Left lung (tissue), 10 donors: ENCODE measurements around the gene RERE. TPM values are rescaled to one million over a fixed set of nuclear protein-coding genes. Genes with fewer than 3 reads are reported as not detected.

ENCODE experiments used
- ATAC-seq: fragments of 200-7000 bp; cut with Tn5 transposase; one replicate; pipeline ENCODE4 v1.9.1; 2020; ENCODE audit warnings: moderate library complexity
- DNase-seq, 4 donors: peaks; one replicate each; pipeline ENCODE4 v3.0.0-alpha.2; 2013 to 2020
- H3K27ac ChIP-seq, 2 donors: fragments of 200-600 bp; sonication (generic) in 1 of 2; one replicate each; pipeline versions ENCODE4 v1.5.0 to v1.8.0; 2020 to 2021
- H3K27me3 ChIP-seq, 2 donors: fragments of 200-600 bp; sonication (generic) in 1 of 2; one replicate each; pipeline versions ENCODE4 v1.5.0 to v1.8.0; 2020 to 2021
- H3K36me3 ChIP-seq, 2 donors: fragments of 200-600 bp; sonication (generic) in 1 of 2; one replicate each; pipeline versions ENCODE4 v1.5.0 to v1.8.0; 2020 to 2021
- H3K4me1 ChIP-seq, 2 donors: fragments of 200-600 bp; one replicate each; pipeline ENCODE4 v1.8.0; 2021
- H3K4me3 ChIP-seq, 2 donors: fragments of 200-600 bp; sonication (generic) in 1 of 2; one replicate each; pipeline versions ENCODE4 v1.5.0 to v1.8.0; 2020 to 2021; ENCODE audit warnings: mild to moderate bottlenecking in 1 of 2
- H3K9me3 ChIP-seq, 2 donors: fragments of 200-600 bp; sonication (generic) in 1 of 2; one replicate each; pipeline versions ENCODE4 v1.5.0 to v1.8.0; 2020 to 2021
- intact Hi-C, 2 donors: fragments of 100-400 bp; cut with DNase I; formaldehyde crosslinking; loops; one replicate each; pipeline versions ENCODE4 v1.11.2 to v1.14.2; 2022
- polyA plus RNA-seq, 6 donors: library from polyadenylated mRNA; unstranded; fragments of 120-200 nt; gene quantifications; one replicate each; pipeline ENCODE4 v1.2.1, GENCODE V29; 2013; ENCODE audit not compliant: insufficient read length in 6 of 6
- total RNA-seq, 2 donors: library from RNA; stranded (reverse); fragmentation: NEBNext Ultra II Directional; extraction: Animal tissue kit (Norgen Biotek cat#: 25700); gene quantifications; one replicate each; pipeline ENCODE4 v1.2.1, GENCODE V29; 2021
- TF ChIP-seq, protein P1 (sequence below), 2 donors: fragments of 200-600 bp; sonication (generic) in 1 of 2; IDR thresholded peaks; one replicate each; pipeline versions ENCODE4 v1.5.0 to v1.8.0; 2021; ENCODE audit warnings: antibody characterized with exemption in 2 of 2
- donor health status: DM: no; HTN: yes; CAD: no.
- donor health status: DM: no; HTN: no; CAD: no.

RERE gene
- total and polyA plus RNA-seq, 8 donors: 73.3 to 135 (median 130) TPM

DNA sequence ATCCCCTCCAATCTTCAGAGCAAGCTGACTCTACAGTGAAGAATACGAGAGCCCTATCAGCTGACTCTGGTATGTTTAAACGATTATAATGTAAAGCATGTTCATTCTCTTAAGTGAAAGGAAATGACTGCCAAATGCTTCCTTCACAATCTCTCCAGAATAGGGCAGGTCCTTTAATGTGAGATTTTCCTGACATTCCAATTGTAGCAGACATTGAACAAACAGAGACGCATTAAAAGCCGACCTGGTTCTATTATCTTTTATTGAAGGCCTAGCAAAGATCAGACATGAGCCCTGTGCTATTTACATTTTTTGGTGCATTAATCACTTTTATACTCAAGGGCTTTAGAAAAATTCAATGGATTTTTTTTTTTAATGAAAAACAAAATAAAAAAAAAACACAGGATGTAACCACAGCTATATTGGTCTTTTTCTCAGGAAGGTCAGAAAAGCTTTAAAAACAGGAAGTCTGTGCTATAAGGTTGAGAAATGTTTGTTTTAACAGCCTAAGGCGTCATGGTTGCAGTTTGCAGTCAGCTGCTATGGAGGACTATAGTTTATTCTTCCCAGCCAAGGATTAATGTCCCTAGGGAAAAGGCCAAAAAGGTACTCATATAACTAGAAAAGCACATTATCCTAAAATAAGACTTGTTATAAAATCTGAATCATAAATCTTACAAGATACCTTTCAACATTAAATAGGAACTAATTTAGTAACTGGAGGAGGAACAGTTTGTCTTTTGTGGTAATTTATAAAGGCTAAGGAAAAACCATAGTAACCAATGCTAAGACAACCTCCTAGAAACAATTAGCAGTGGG lies 104.8 kb downstream of the RERE start:
- peak; percentile 80 for ATAC-seq
- Histone ChIP-seq H3K36me3 (no peaks in the 10 kb centered on the region), H3K27ac (peak overlapping the region; percentile 82 to 87), H3K9me3 (no peaks in the 10 kb centered on the region), H3K27me3 (no peaks in the 10 kb centered on the region), H3K4me1 (peaks cover 25 to 33% of the 10 kb centered on the region in 2 donors), H3K4me3 (no peak overlapping the region)
- TF ChIP-seq, protein P1, sequence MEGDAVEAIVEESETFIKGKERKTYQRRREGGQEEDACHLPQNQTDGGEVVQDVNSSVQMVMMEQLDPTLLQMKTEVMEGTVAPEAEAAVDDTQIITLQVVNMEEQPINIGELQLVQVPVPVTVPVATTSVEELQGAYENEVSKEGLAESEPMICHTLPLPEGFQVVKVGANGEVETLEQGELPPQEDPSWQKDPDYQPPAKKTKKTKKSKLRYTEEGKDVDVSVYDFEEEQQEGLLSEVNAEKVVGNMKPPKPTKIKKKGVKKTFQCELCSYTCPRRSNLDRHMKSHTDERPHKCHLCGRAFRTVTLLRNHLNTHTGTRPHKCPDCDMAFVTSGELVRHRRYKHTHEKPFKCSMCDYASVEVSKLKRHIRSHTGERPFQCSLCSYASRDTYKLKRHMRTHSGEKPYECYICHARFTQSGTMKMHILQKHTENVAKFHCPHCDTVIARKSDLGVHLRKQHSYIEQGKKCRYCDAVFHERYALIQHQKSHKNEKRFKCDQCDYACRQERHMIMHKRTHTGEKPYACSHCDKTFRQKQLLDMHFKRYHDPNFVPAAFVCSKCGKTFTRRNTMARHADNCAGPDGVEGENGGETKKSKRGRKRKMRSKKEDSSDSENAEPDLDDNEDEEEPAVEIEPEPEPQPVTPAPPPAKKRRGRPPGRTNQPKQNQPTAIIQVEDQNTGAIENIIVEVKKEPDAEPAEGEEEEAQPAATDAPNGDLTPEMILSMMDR (IDR thresholded peaks at IDR 0.05): no peak
- intact Hi-C loops: no loop called here
- peak in 2 of 4 donors; percentile 42 to 65 for DNase-seq

DNA sequence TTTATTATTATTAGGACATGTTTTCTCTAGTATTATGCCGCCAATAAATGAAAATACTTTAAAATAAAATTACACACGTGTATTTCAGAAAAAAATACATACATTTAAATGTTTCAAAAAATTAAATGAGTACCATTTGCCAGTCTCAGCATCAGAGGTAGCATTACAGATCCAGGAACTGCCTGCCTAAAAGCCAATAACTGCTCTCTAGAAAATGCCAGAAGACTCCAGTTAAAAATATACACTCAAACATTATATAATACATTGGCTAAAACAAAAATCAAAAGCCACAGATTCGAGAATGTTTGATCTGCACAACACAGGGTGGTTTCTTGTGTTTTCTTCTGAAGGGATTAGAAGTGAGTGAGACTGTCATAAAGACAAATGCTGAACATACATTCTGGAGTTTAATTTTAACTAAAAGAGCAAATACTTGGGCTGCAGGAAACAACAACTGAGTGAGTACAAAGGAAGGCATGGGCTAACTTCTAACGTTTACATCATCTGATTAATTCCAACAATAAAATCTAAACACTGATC lies 105.5 kb downstream of the RERE start:
- Histone ChIP-seq H3K4me1 (peaks cover 25 to 33% of the 10 kb centered on the region in 2 donors), H3K27ac (peak overlapping the region; percentile 82 to 87), H3K4me3 (no peak overlapping the region), H3K9me3 (no peaks in the 10 kb centered on the region), H3K27me3 (no peaks in the 10 kb centered on the region), H3K36me3 (no peaks in the 10 kb centered on the region)
- intact Hi-C loops: no loop called here
- TF ChIP-seq, protein P1 (IDR thresholded peaks at IDR 0.05): no peak
- DNase-seq (no peak), ATAC-seq (no peak)

DNA sequence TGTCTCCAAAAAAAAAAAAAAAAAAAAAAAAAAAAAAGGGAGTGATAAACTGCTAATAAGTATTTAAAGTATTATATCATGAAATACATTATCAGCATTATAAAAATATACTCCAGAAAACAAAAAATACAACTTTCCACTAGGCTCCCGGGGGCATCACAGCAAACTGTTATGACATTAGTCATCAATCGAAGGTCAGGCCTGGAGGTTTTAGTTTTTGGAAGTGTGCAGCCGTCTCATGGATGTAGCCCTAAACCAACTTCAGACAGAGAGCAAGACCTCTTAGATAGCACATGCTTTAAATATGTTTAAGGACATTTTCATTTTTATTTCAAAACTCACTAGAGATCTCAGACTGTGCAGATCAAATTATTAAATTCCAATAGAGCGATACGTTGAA lies 106.3 kb downstream of the RERE start:
- intact Hi-C loops: no loop called here
- Histone ChIP-seq H3K27me3 (no peaks in the 10 kb centered on the region), H3K4me1 (peaks cover 25 to 31% of the 10 kb centered on the region in 2 donors), H3K4me3 (no peak overlapping the region), H3K27ac (no peak overlapping the region), H3K9me3 (no peaks in the 10 kb centered on the region), H3K36me3 (no peaks in the 10 kb centered on the region)
- TF ChIP-seq, protein P1 (IDR thresholded peaks at IDR 0.05): no peak
- DNase-seq (no peak), ATAC-seq (no peak)

DNA sequence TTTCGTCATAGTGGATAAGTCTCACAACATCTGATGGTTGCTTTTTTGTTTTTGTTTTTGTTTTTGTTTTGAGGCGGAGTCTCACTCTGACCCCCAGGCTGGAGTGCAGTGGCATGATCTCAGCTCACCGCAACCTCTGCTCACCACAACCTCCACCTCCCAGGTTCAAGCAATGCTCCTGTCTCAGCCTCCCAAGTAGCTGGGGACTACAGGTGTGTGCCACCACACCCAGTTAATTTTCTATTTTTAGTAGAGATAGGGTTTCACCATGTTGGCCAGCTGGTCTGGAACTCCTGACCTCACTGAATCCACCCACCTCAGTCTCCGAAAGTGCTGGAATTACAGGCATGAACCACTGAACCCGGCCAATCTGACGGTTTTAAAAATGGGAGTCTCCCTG lies 109.2 kb downstream of the RERE start:
- intact Hi-C loops: no loop called here
- Histone ChIP-seq H3K4me3 (no peak overlapping the region), H3K27ac (no peak overlapping the region), H3K9me3 (no peaks in the 10 kb centered on the region), H3K36me3 (no peaks in the 10 kb centered on the region), H3K27me3 (no peaks in the 10 kb centered on the region), H3K4me1 (peaks cover 21 to 32% of the 10 kb centered on the region in 2 donors)
- TF ChIP-seq, protein P1 (IDR thresholded peaks at IDR 0.05): no peak
- no peak for DNase-seq
- ATAC-seq: no peak

DNA sequence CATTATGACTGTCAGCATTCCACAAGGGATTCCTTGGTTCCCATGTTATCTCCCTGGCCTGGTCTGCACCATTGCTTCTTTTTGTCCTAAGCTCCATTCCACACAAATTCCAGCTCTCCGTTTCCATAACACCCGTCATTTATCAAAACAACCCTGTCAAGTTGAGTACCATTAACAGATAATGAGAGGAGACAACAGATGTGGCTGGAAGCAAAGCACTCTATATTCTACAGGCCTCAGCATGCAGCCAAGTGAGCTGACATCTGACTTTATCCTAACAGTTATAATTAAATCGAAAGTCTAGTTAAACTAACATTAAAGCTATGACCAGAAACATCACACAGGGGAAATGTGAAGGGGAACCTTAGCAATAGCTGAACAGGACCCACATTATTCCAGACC lies 110.4 kb downstream of the RERE start:
- ATAC-seq (no peak), DNase-seq (no peak)
- Histone ChIP-seq H3K4me1 (peaks cover 8 to 27% of the 10 kb centered on the region in 2 donors), H3K4me3 (no peak overlapping the region), H3K9me3 (no peaks in the 10 kb centered on the region), H3K27ac (no peak overlapping the region), H3K27me3 (no peaks in the 10 kb centered on the region), H3K36me3 (no peaks in the 10 kb centered on the region)
- intact Hi-C loops: no loop called here
- TF ChIP-seq, protein P1 (IDR thresholded peaks at IDR 0.05): no peak
